Neural progenitor cell (in vitro differentiated cells): ENCODE results near the gene RALGAPB. TPM values are rescaled to one million over a fixed set of nuclear protein-coding genes. Genes with fewer than 3 reads are reported as not detected.

Experiments
- DNase-seq: peaks from one replicate; pipeline ENCODE4 v3.0.0-alpha.2; 2016; ENCODE audit warnings: low spot score
- H2AFZ ChIP-seq: fragments of 200-600 bp; sonication (generic); replicated peaks from 2 replicates; pipeline ENCODE4 v1.6.1; 2016; ENCODE audit warnings: antibody characterized with exemption
- H3F3A ChIP-seq: fragments of 200-600 bp; sonication (generic); 2 replicates; pipeline ENCODE4 v1.6.1; 2016; ENCODE audit warnings: antibody characterized with exemption, low read depth
- H3K27ac ChIP-seq: fragments of 200-600 bp; sonication (generic); 2 replicates; pipeline ENCODE4 v1.5.1; 2016; ENCODE audit warnings: mild to moderate bottlenecking
- H3K27me3 ChIP-seq: fragments of 200-600 bp; sonication (generic); 2 replicates; pipeline ENCODE4 v1.6.1; 2016; ENCODE audit warnings: mild to moderate bottlenecking, moderate library complexity
- H3K36me3 ChIP-seq: fragments of 200-600 bp; sonication (generic); 2 replicates; pipeline ENCODE4 v1.5.1; 2016
- H3K4me1 ChIP-seq: fragments of 200-600 bp; sonication (generic); 2 replicates; pipeline ENCODE4 v1.6.1; 2016; ENCODE audit warnings: mixed run types
- H3K4me2 ChIP-seq: fragments of 200-600 bp; sonication (generic); 2 replicates; pipeline ENCODE4 v1.6.1; 2016
- H3K4me3 ChIP-seq: fragments of 200-600 bp; sonication (generic); 2 replicates; pipeline ENCODE4 v1.5.1; 2016
- H3K79me2 ChIP-seq: fragments of 200-600 bp; sonication (generic); 2 replicates; pipeline ENCODE4 v1.6.1; 2016; ENCODE audit warnings: low read depth
- H3K9ac ChIP-seq: fragments of 200-600 bp; sonication (generic); 2 replicates; pipeline ENCODE4 v1.6.1; 2016
- H3K9me3 ChIP-seq: fragments of 200-600 bp; sonication (generic); 2 replicates; pipeline ENCODE4 v1.5.1; 2016; ENCODE audit warnings: low read depth
- H4K20me1 ChIP-seq: fragments of 200-600 bp; sonication (generic); 2 replicates; pipeline ENCODE4 v1.6.1; 2016; ENCODE audit warnings: low read depth
- H3K27ac Mint-ChIP-seq: 3 replicates; pipeline ENCODE4 v1.8.0; 2021; ENCODE audit warnings: mixed read lengths
- H3K27me3 Mint-ChIP-seq: 2 replicates; pipeline ENCODE4 v1.8.0; 2022; ENCODE audit warnings: low read depth, mild to moderate bottlenecking, inconsistent platforms, moderate library complexity, mixed read lengths; ENCODE audit not compliant: insufficient read depth
- H3K36me3 Mint-ChIP-seq: 3 replicates; pipeline ENCODE4 v1.8.0; 2021; ENCODE audit warnings: mixed read lengths
- H3K4me1 Mint-ChIP-seq: 3 replicates; pipeline ENCODE4 v1.8.0; 2021; ENCODE audit warnings: mixed read lengths
- H3K4me3 Mint-ChIP-seq: 3 replicates; pipeline ENCODE4 v1.8.0; 2021; ENCODE audit warnings: mild to moderate bottlenecking, moderate library complexity, mixed read lengths
- H3K9me3 Mint-ChIP-seq: 3 replicates; pipeline ENCODE4 v1.8.0; 2020; ENCODE audit warnings: mixed read lengths
- EZH2 ChIP-seq: fragments of 200-600 bp; sonication (generic); IDR thresholded peaks from 2 replicates; pipeline ENCODE4 v1.6.1; 2017; ENCODE audit warnings: antibody characterized with exemption, mild to moderate bottlenecking, moderate library complexity
- EZH2phosphoT487 ChIP-seq: fragments of 200-600 bp; sonication (generic); IDR thresholded peaks from 2 replicates; pipeline ENCODE4 v1.6.1; 2017; ENCODE audit warnings: antibody characterized with exemption
- total RNA-seq: library from RNA; depleted of rRNA; stranded (reverse); fragments of >200 nt; gene quantifications from 2 replicates; pipeline ENCODE4 v1.2.3, GENCODE V29; 2015; ENCODE audit warnings: low replicate concordance
- TF ChIP-seq, protein P1 (sequence below): fragments of 200-600 bp; sonication (generic); IDR thresholded peaks from 2 replicates; pipeline ENCODE4 v1.5.1; 2017; ENCODE audit warnings: antibody characterized with exemption, mild to moderate bottlenecking

Gene RALGAPB
- total RNA-seq, 1 donor from 2014 or later: 39.1 TPM

DNA sequence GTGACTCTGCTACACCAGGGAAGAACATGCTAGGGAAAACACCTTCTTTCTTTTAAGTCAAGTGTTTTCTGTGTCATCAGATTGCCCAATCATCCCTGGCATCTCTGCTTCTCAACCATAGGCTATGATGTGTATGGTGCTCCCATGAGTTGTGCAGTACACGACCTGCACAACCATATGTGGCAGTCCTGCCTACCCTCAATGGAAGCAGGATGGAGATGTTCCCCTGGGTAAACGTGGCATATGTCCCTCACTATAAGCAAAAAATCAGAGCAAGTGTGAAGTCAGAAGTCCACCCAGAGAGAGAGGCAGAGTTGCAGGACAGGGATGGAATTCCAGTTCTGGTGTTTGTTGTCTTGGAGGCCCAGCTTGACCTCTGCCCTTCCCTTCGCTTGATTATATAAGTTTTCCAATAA, 27.3 kb upstream of the RALGAPB start:
- no peak overlapping the region for H3K4me2 ChIP-seq
- no peak overlapping the region for H3K9ac ChIP-seq

DNA sequence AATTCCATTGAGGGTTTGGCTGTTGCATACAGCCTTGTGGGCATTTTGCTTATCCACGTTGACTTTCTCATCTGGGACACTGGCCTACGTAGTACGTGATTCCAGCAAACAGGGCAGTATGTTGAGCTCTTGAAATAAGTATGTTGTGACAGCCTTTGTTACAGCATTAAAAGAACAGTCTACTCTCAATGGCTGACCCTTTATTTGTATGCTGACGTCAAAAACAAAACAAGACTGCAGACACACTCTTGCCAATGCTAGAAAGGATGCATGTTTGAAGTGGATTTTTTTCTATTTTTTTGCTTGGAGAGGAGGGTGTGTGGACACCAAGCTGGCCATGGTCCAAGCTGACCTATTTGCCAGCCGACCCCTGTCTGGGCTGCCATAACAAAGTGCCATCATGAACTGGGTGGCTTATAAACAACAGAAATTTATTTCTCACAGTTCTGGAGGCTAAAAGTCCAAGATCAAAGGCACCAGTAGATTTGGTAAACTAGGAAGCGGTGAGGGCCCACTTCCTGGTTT, 26.7 kb upstream of the RALGAPB start:
- peak overlapping the region; percentile 99 for H3K4me2 ChIP-seq
- peaks cover 14% of the 10 kb centered on the region for H3K4me1 ChIP-seq
- TF ChIP-seq, protein P1, sequence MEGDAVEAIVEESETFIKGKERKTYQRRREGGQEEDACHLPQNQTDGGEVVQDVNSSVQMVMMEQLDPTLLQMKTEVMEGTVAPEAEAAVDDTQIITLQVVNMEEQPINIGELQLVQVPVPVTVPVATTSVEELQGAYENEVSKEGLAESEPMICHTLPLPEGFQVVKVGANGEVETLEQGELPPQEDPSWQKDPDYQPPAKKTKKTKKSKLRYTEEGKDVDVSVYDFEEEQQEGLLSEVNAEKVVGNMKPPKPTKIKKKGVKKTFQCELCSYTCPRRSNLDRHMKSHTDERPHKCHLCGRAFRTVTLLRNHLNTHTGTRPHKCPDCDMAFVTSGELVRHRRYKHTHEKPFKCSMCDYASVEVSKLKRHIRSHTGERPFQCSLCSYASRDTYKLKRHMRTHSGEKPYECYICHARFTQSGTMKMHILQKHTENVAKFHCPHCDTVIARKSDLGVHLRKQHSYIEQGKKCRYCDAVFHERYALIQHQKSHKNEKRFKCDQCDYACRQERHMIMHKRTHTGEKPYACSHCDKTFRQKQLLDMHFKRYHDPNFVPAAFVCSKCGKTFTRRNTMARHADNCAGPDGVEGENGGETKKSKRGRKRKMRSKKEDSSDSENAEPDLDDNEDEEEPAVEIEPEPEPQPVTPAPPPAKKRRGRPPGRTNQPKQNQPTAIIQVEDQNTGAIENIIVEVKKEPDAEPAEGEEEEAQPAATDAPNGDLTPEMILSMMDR: no peak
- TF ChIP-seq EZH2: no peak
- no peak for TF ChIP-seq EZH2phosphoT487
- no peak overlapping the region for H3K9ac ChIP-seq
- peak overlapping the region; percentile 90 for H3K4me3 Mint-ChIP-seq
- no peak overlapping the region for H3K27ac ChIP-seq
- DNase-seq: no peak
- H3K4me1 Mint-ChIP-seq: peaks cover 34% of the 10 kb centered on the region
- peaks cover 18% of the 10 kb centered on the region for H3K36me3 Mint-ChIP-seq
- peaks cover 5% of the 10 kb centered on the region for H3K27me3 Mint-ChIP-seq
- peaks cover 22% of the 10 kb centered on the region for H3K79me2 ChIP-seq
- no peak overlapping the region for H3K4me3 ChIP-seq
- peaks cover 12% of the 10 kb centered on the region for H3F3A ChIP-seq
- H2AFZ ChIP-seq: peak overlapping the region; percentile 74
- H3K36me3 ChIP-seq: no peaks in the 10 kb centered on the region
- H3K9me3 ChIP-seq: no peaks in the 10 kb centered on the region
- H3K9me3 Mint-ChIP-seq: no peaks in the 10 kb centered on the region
- no peaks in the 10 kb centered on the region for H4K20me1 ChIP-seq
- H3K27ac Mint-ChIP-seq: peak overlapping the region; percentile 66
- H3K27me3 ChIP-seq: no peaks in the 10 kb centered on the region

More for the DNA sequence above, 27.3 kb upstream of the RALGAPB start:
- Histone ChIP-seq H3K27me3 (no peaks in the 10 kb centered on the region), H4K20me1 (no peaks in the 10 kb centered on the region), H3K36me3 (no peaks in the 10 kb centered on the region), H2AFZ (no peak overlapping the region), H3K4me1 (peaks cover 14% of the 10 kb centered on the region), H3F3A (peaks cover 12% of the 10 kb centered on the region), H3K9me3 (no peaks in the 10 kb centered on the region), H3K4me3 (no peak overlapping the region), H3K27ac (no peak overlapping the region), H3K79me2 (peaks cover 22% of the 10 kb centered on the region)
- DNase-seq: no peak
- Mint-ChIP-seq H3K4me1 (peaks cover 29% of the 10 kb centered on the region), H3K4me3 (peak overlapping the region; percentile 43), H3K9me3 (no peaks in the 10 kb centered on the region), H3K36me3 (peaks cover 13% of the 10 kb centered on the region), H3K27me3 (peaks cover 3% of the 10 kb centered on the region), H3K27ac (no peak overlapping the region)
- TF ChIP-seq, protein P1: no peak

DNA sequence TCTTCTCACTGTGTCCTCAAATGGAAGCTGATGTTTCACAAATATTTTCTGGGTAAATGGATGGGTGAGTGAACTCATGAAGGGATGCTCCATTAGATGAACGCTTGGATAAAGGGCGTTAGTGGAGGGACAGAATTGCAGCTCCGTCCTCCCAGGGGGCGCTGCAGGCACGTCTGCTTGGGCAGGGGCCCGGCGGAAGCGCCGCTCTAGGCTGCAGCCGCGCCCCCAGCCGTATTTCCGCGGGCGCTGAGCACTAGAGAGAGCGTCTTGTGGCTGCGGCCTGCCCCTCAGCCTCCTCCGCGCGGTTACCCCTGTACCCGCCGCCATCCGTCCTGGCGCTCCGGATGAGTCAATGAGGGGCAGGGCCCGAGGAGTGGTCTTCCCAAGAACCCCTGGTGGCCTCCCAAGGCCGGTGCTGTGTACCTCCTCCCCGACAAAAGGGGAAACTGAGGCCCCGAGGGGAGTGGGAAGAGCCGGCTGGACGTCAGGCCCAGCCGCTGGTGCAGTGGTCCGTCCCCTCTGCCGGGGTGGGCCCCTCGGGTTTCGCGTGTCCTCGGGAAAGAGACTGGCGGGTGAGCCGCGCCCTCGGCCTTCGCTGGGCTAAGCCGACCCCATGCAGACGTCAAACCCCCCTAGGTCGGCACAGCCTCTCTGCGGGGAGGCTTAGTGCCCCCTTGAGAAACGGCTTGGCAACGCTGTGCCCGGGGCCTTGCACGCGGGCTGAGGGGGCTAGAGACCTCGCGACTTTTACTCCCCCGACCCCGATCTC, 26.0 kb upstream of the RALGAPB start:
- peaks cover 21% of the 10 kb centered on the region for H3K36me3 Mint-ChIP-seq
- Histone ChIP-seq H3F3A (peaks cover 9% of the 10 kb centered on the region), H3K9ac (peak overlapping the region; percentile 98), H3K4me1 (peaks cover 13% of the 10 kb centered on the region), H3K27me3 (no peaks in the 10 kb centered on the region), H3K27ac (peak overlapping the region; percentile 72), H3K79me2 (peaks cover 22% of the 10 kb centered on the region), H3K9me3 (no peaks in the 10 kb centered on the region), H3K4me3 (peak overlapping the region; percentile 100), H4K20me1 (no peaks in the 10 kb centered on the region), H3K4me2 (peak overlapping the region; percentile 99), H3K36me3 (no peaks in the 10 kb centered on the region), H2AFZ (peak overlapping the region; percentile 84)
- peak overlapping the region; percentile 90 for H3K4me3 Mint-ChIP-seq
- peaks cover 6% of the 10 kb centered on the region for H3K27me3 Mint-ChIP-seq
- DNase-seq: peak; percentile 97
- no peaks in the 10 kb centered on the region for H3K9me3 Mint-ChIP-seq
- TF ChIP-seq EZH2phosphoT487 (no peak), EZH2 (no peak)
- TF ChIP-seq, protein P1: peak; percentile 96
- H3K27ac Mint-ChIP-seq: peak overlapping the region; percentile 66
- H3K4me1 Mint-ChIP-seq: peaks cover 32% of the 10 kb centered on the region
